IPS-20b (cell line): ENCODE data around the gene CRLF1.

Source experiments
- H3K27ac ChIP-seq: one replicate; pipeline ENCODE4 v1.5.1; 2013; ENCODE audit warnings: low read length
- H3K27me3 ChIP-seq: 2 replicates; pipeline ENCODE4 v1.6.1; 2013; ENCODE audit warnings: mild to moderate bottlenecking, low read length, inconsistent platforms; ENCODE audit not compliant: insufficient read depth
- H3K36me3 ChIP-seq: 2 replicates; pipeline ENCODE4 v1.6.1; 2013; ENCODE audit warnings: low read depth, mild to moderate bottlenecking, inconsistent platforms, low read length, moderate library complexity; ENCODE audit not compliant: insufficient read depth
- H3K4me1 ChIP-seq: 2 replicates; pipeline ENCODE4 v1.6.1; 2013; ENCODE audit warnings: mild to moderate bottlenecking, control low read depth, inconsistent platforms, low read length, moderate library complexity; ENCODE audit not compliant: insufficient read depth
- H3K4me3 ChIP-seq: 2 replicates; pipeline ENCODE4 v1.5.1; 2013; ENCODE audit warnings: mild to moderate bottlenecking, low read length, inconsistent platforms
- H3K9ac ChIP-seq: 2 replicates; pipeline ENCODE4 v1.6.1; 2013; ENCODE audit warnings: low read depth, mild to moderate bottlenecking, inconsistent platforms, low read length, moderate library complexity
- H3K9me3 ChIP-seq: 2 replicates; pipeline ENCODE4 v1.6.1; 2013; ENCODE audit warnings: mild to moderate bottlenecking, low read depth, low read length, inconsistent platforms; ENCODE audit not compliant: insufficient read depth

The CRLF1 gene, protein sequence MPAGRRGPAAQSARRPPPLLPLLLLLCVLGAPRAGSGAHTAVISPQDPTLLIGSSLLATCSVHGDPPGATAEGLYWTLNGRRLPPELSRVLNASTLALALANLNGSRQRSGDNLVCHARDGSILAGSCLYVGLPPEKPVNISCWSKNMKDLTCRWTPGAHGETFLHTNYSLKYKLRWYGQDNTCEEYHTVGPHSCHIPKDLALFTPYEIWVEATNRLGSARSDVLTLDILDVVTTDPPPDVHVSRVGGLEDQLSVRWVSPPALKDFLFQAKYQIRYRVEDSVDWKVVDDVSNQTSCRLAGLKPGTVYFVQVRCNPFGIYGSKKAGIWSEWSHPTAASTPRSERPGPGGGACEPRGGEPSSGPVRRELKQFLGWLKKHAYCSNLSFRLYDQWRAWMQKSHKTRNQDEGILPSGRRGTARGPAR

DNA sequence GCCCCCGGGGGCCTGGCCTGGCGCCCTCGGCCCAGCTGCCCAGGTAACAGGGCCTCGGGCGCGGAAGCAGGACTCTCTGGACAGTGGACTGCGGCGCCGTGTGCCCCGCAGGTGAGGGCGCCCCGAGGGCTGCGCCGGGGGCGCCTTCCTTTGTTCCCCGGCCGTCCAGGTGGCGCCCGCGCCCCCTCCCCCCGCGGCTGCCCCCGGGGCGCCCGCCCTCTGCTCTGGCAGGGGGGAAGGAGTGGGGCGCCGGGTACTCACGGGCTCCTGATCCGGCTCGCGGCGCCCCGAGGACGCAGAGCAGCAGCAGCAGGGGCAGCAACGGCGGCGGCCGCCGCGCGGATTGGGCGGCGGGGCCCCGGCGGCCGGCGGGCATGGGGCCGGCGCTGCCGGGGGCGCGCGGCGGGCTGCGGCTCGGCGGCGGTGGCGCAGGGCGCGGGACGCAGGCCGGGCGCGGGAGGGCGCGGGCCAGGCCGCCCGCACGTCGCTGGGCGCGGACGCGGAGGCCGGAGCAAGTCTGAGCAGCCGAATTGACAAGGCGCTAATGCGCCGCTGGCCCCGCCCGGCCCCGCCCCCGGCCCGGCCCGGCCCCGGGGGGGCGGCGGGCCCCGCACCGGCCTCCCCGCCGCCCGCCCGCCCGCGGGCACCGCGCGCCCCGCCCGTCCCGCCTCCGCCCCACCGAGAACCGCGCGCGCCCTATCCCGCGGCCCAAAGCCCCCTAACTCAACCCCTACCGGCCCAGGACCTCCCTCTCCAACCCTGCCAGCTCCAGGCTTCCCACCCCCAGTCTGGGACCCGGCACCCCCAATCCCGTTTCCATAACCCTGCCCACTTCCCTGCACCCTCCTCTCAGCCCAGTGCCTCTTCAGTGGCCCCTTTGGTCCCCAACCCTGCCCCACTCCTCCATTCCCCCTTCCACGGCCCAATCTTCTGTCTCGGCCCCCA, at the start of gene CRLF1:
Gene CRLF1, minus strand, starts transcription at position 519 of the 945 bp plus-strand sequence. Its CDS starts 143 bp downstream, at position 376.
- Histone ChIP-seq H3K4me3 (no peak within 1 kb of the TSS), H3K9me3 (no peaks in the 10 kb centered on the region)

DNA sequence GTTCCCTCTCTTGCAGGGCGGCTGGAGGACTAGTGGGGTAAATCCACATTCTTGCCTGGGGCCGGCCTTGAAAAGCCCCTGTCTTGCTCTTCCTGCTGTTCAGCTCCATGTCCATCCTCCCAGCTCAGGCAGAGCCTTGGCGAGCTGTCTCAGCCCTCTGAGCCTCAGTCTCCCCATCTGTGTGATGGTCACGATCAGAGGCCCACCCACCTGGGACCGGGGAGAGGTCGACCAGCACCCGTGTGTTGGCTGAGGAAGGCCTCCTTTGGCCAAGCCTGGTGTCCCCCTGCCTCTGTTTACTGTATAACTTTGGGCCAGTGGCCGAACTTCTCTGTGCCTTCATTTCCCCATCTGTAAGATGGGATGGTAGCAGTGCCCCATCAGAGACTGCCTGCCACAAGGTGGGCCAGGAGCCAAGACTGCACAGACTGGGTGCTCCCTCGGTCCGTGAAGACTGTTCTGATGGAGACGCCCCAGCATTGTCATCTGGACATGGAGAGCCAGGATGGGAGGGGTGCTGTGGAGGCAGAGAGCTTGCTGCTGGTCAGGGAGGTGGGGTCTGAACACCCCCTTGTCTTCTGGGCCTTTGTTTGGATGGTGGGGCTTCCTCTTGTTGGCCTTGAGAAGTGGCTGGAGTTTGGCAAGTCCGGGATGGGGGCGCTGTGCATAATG, 48.7 kb upstream of the CRLF1 start:
- Histone ChIP-seq H3K4me1 (no peaks in the 10 kb centered on the region; the same call in 1 of the 2 replicates), H3K27me3 (peaks cover 5% of the 10 kb centered on the region; the same call in 1 of the 2 replicates), H3K9ac (no peak overlapping the region), H3K27ac (no peak overlapping the region), H3K9me3 (no peaks in the 10 kb centered on the region), H3K36me3 (no peaks in the 10 kb centered on the region), H3K4me3 (no peak overlapping the region)

More for the DNA sequence above, at the start of gene CRLF1:
- Histone ChIP-seq H3K9ac (no peak within 1 kb of the TSS), H3K36me3 (no peaks in the 10 kb centered on the region), H3K27ac (no peak within 1 kb of the TSS), H3K27me3 (peaks cover 97% of the 10 kb centered on the region), H3K4me1 (peaks cover 20% of the 10 kb centered on the region; the same call in 1 of the 2 replicates)

DNA sequence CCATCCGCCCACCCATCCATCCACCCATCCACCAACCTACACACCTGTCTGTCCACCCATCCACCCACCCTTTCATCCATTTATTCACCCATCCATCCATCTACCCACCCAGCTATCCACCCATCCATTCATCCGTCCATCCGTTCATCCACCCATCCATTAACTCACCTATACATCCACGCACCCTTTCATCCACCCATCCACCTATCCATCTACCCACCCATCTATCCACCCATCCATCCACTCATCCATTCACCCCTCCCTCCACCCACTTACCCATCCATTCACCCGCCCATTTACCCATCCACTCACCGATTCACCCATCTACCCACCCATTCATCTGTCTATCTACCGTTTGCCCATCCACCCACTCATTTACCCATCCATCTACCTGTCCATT, 47.9 kb upstream of the CRLF1 start:
- H3K9me3 ChIP-seq: no peaks in the 10 kb centered on the region
- no peak overlapping the region for H3K9ac ChIP-seq
- H3K4me1 ChIP-seq: no peaks in the 10 kb centered on the region; the same call in 1 of the 2 replicates
- no peaks in the 10 kb centered on the region for H3K36me3 ChIP-seq
- no peak overlapping the region for H3K27ac ChIP-seq
- H3K4me3 ChIP-seq: no peak overlapping the region
- H3K27me3 ChIP-seq: peaks cover 5% of the 10 kb centered on the region; the same call in 1 of the 2 replicates

DNA sequence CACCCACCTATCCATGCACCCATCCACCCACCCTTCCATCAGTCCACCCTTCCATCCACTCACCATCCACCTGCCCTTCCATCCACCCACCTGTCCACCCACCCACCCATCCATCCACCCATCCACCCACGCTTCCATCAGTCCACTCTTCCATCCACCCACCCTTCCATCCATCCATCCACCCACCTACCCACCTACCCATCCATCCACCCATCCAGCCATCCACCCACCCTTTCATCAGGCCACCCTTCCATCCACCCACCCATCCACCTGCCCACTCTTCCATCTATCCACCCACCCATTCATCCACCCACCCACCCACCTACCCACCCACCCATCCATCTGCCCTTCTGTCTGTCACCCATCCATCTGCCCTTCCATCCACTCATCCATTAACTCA, 47.3 kb upstream of the CRLF1 start:
- no peaks in the 10 kb centered on the region; the same call in 1 of the 2 replicates for H3K4me1 ChIP-seq
- no peak overlapping the region for H3K27ac ChIP-seq
- no peaks in the 10 kb centered on the region for H3K9me3 ChIP-seq
- H3K9ac ChIP-seq: no peak overlapping the region
- H3K27me3 ChIP-seq: peaks cover 5% of the 10 kb centered on the region; the same call in 1 of the 2 replicates
- no peaks in the 10 kb centered on the region for H3K36me3 ChIP-seq
- H3K4me3 ChIP-seq: no peak overlapping the region

DNA sequence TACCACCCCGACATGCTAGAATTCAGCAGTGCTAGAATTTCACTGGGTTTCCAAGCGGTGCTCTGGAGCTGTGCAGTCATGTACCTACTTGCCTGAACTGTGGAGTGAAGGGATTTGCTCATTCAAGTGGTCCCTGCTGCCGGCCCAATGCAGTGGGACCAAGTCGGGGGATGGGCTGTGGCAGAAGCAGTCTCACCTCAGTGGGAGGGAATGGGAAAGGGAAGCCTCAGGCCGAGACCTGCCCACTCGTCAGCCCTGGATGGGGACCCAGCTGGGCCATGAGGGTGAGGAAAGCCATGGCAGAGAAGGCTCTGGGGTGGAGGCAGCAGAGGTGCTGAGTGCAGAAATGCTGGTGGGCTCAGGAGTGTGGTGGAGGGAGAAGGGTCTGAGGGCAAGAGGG, 45.1 kb upstream of the CRLF1 start:
- H3K36me3 ChIP-seq: no peaks in the 10 kb centered on the region
- no peaks in the 10 kb centered on the region; the same call in 1 of the 2 replicates for H3K4me1 ChIP-seq
- H3K9ac ChIP-seq: no peak overlapping the region
- H3K9me3 ChIP-seq: no peaks in the 10 kb centered on the region
- H3K4me3 ChIP-seq: no peak overlapping the region
- H3K27me3 ChIP-seq: no peaks in the 10 kb centered on the region
- no peak overlapping the region for H3K27ac ChIP-seq

DNA sequence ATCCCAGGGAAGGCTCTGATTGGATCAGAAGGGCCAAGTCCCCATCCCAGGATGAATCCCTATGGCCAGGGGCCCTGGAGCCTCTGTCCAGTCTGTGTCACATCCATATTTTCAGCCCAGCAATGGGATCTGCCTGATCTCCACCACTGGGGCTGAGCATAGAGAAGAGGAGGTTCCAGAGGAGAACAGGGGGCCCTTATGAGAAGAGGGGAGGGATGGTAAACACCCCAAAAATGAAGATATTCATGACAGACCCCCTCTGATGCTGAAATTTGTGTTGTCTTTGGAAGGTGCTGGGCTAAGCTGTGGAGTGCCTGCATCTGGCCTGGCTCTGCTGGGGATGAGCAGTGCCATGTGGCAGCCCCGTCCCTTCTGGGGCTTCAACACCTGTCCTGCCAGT, 44.7 kb upstream of the CRLF1 start:
- Histone ChIP-seq H3K27ac (no peak overlapping the region), H3K9me3 (no peaks in the 10 kb centered on the region), H3K9ac (no peak overlapping the region), H3K27me3 (no peaks in the 10 kb centered on the region), H3K36me3 (no peaks in the 10 kb centered on the region), H3K4me3 (no peak overlapping the region), H3K4me1 (no peaks in the 10 kb centered on the region; the same call in 1 of the 2 replicates)

DNA sequence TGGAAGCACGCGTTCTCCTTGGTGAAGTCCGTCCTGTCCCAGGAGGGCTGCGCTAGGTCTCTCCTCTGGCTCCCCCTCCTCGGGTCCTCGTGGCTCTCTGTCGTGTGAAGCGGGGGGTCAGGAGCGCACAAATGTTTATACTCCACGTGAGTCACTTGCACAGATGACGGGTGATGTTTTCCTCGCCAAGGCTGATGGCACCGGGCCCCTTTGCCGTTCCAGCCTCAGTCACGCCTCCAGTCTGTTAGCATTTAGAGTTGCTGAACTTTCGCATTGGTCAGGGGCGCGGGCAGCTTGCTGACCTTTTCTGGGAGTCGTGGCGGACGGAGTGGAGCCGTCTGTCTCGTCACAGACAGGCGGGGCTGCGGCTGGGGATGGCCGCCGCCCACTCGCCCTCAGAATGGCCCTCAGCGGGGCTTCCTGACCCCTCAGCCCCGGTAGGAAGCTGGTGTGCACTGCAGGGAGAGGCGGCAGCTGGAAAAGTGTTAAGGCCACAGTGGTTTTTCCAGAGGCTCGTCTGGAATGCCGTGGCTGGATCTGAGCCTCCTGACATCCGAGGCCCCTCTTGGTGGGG, 44.0 kb upstream of the CRLF1 start:
- H3K9me3 ChIP-seq: no peaks in the 10 kb centered on the region
- H3K36me3 ChIP-seq: no peaks in the 10 kb centered on the region
- H3K4me3 ChIP-seq: no peak overlapping the region
- H3K4me1 ChIP-seq: no peaks in the 10 kb centered on the region; the same call in 1 of the 2 replicates
- no peak overlapping the region for H3K27ac ChIP-seq
- H3K27me3 ChIP-seq: no peaks in the 10 kb centered on the region
- no peak overlapping the region for H3K9ac ChIP-seq

DNA sequence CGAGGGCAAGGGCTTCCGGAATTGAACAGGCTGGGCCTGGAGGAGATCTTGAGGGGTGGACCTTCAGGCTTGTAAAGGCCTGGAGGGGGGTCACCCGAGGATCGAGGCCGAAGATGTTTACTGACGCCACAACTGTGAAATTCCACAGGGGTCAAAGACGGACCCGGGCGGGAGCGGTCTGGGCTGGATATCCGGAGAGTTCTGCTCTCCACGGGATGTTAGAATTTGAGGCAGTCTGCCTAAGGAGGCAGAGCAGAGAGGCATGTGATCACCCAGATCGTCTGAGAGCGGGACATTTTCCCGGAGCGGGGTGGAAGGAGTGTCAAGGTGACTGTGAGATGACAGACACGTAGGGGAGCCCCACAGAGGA, 43.4 kb upstream of the CRLF1 start:
- H3K27ac ChIP-seq: no peak overlapping the region
- no peak overlapping the region for H3K9ac ChIP-seq
- H3K36me3 ChIP-seq: no peaks in the 10 kb centered on the region
- H3K27me3 ChIP-seq: no peaks in the 10 kb centered on the region
- no peaks in the 10 kb centered on the region; the same call in 1 of the 2 replicates for H3K4me1 ChIP-seq
- H3K9me3 ChIP-seq: no peaks in the 10 kb centered on the region
- no peak overlapping the region for H3K4me3 ChIP-seq

DNA sequence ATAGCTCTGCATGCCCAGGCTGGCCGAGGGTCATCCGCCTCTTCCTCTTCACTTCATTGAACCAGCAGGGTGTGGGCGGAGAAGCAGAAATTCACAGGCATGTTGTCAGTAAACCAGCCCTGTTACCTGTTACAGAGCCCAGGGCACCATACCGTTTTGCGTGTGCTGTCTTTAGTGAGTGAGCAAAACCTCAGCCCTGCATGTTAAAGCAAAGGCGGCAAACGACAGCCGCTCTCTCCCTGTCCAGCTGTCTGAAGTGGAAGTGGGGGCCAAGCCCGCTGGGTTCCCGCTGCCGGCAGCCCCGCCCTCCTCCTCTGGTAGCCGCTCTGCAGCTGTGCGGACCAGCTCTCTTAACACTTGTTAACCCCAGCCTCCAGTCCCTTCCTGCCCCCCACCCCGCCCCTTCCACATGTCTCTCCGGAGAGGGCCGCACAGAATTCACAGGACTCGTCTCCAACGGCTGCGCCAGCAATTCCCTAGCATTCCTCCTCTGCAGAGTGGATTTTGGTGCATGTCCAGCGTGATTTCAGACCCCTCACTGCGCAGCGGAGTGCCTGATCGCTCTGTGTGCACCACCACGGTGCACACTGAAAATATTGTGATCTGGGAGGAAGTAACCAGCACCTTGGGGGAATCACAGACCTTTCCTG, 42.9 kb upstream of the CRLF1 start:
- Histone ChIP-seq H3K9me3 (no peaks in the 10 kb centered on the region), H3K27me3 (no peaks in the 10 kb centered on the region), H3K4me3 (no peak overlapping the region), H3K9ac (no peak overlapping the region), H3K4me1 (no peaks in the 10 kb centered on the region; the same call in 1 of the 2 replicates), H3K27ac (no peak overlapping the region), H3K36me3 (no peaks in the 10 kb centered on the region)

DNA sequence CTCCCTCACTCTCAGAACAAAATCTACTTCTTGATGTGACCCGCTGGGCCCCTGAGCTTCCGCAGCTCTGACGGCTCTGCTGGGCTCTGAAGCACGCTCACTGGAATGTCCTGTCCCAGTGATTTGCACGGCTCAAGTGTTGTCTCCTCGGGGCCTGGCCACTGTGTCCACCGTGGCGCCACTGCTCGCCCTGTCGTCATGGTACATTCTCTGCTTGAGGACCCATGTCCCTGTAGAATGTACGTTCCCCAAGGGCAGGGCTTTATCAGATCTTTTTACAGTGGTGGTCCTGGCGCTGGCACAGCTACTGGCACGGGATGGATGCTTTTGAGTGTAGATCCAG, 42.3 kb upstream of the CRLF1 start:
- Histone ChIP-seq H3K4me3 (no peak overlapping the region), H3K4me1 (no peaks in the 10 kb centered on the region; the same call in 1 of the 2 replicates)

More for the DNA sequence above, 42.3 kb upstream of the CRLF1 start:
- Histone ChIP-seq H3K36me3 (no peaks in the 10 kb centered on the region), H3K9ac (no peak overlapping the region), H3K9me3 (no peaks in the 10 kb centered on the region), H3K27me3 (no peaks in the 10 kb centered on the region), H3K27ac (no peak overlapping the region)
